Stimulated activated naive CD4-positive, alpha-beta T cell treated with Interleukin-2 at 50 U/mL for 16 hours (primary cell): ENCODE results near the gene DHRS4L2.
"Not testable (repeated sequence)": the region's sequence is repeated elsewhere in the genome, so short reads cannot be mapped to it uniquely, and the experiment has no call there.

ENCODE experiments used
- DNase-seq: peaks from one replicate; lab custom pipeline; 2025; lab: John Stamatoyannopoulos, UW

DHRS4L2 gene

GRCh38 chr14:23988607-23989363 is at the start of gene DHRS4L2:
DHRS4L2 (plus strand) TSS chr14:23988929; CDS start chr14:23988948, 19 bp downstream.
- peak; percentile 80 for DNase-seq

GRCh38 chr14:23939607-23940326 is 49.0 kb upstream of the DHRS4L2 start:
- DNase-seq: no peak

GRCh38 chr14:23941230-23941629 is 47.5 kb upstream of the DHRS4L2 start:
- no peak for DNase-seq

- no peak for DNase-seq
These were observed 47.1 kb upstream of the DHRS4L2 start for GRCh38 chr14:23941669-23942068.

GRCh38 chr14:23942587-23942986 is 46.1 kb upstream of the DHRS4L2 start:
- no peak for DNase-seq

- DNase-seq: not testable (repeated sequence)
These were observed 39.7 kb upstream of the DHRS4L2 start for GRCh38 chr14:23949069-23949468.

GRCh38 chr14:23950411-23951135 is 38.2 kb upstream of the DHRS4L2 start:
- no peak for DNase-seq

GRCh38 chr14:23951136-23951466 is 37.6 kb upstream of the DHRS4L2 start:
- not testable (repeated sequence) for DNase-seq

GRCh38 chr14:23951590-23952201 is 37.0 kb upstream of the DHRS4L2 start:
- DNase-seq: no peak

GRCh38 chr14:23953116-23953463 is 35.6 kb upstream of the DHRS4L2 start:
- DNase-seq: not testable (repeated sequence)

- peak; percentile 73 for DNase-seq
These were observed 35.1 kb upstream of the DHRS4L2 start, which contains the start of gene DHRS4 for GRCh38 chr14:23953464-23954278. DHRS4 (plus strand) TSS chr14:23953770; CDS start chr14:23953789, 19 bp downstream.

- not testable (repeated sequence) for DNase-seq
These were observed 34.5 kb upstream of the DHRS4L2 start for GRCh38 chr14:23954279-23954614.

- DNase-seq: not testable (repeated sequence)
These were observed 33.8 kb upstream of the DHRS4L2 start for GRCh38 chr14:23954965-23955364.

- not testable (repeated sequence) for DNase-seq
These were observed 32.9 kb upstream of the DHRS4L2 start for GRCh38 chr14:23955811-23956210.

GRCh38 chr14:23957913-23958569 is 30.7 kb upstream of the DHRS4L2 start:
- DNase-seq: not testable (repeated sequence)

- DNase-seq: not testable (repeated sequence)
These were observed 27.8 kb upstream of the DHRS4L2 start for GRCh38 chr14:23960899-23961298.

- not testable (repeated sequence) for DNase-seq
These were observed 27.0 kb upstream of the DHRS4L2 start for GRCh38 chr14:23961704-23962103.

- DNase-seq: not testable (repeated sequence)
These were observed 19.6 kb upstream of the DHRS4L2 start for GRCh38 chr14:23969130-23969480.

GRCh38 chr14:23969481-23970282 is 19.0 kb upstream of the DHRS4L2 start:
- peak; percentile 64 for DNase-seq

- DNase-seq: not testable (repeated sequence)
These were observed 18.5 kb upstream of the DHRS4L2 start for GRCh38 chr14:23970283-23970659.
